ENCODE measurements around the gene UBL4A. TPM values are rescaled to one million over a fixed set of nuclear protein-coding genes. Genes with fewer than 3 reads are reported as not detected.

UBL4A gene
- polyA plus RNA-seq, 1 donor (not counting 4 experiments of a cell fraction or from before 2014, with no cell fraction given) = 15.2 TPM

GRCh38 chrX:154440623-154441357, 45.6 kb downstream of the UBL4A start:
- peaks cover 1 to 7% of the 10 kb centered on the region in 2 experiments for H3K36me3 ChIP-seq (ENCODE audit: control insufficient read depth in 2 of 2, extremely low read depth in 1 of 2, insufficient read depth in 2 of 2, low read length in 2 of 2)
- dilution Hi-C loops (cut with MboI; ENCODE audit: extremely low pct_ligation_motif_present, low sequenced_read_pairs) = no loop called here
- no peak for FAIRE-seq
- no peak overlapping the region for H3K4me3 ChIP-seq (ENCODE audit: control insufficient read depth in 2 of 3, extremely low read depth in 1 of 3, insufficient read depth in 2 of 3, low read depth in 1 of 3, low read length in 3 of 3)
- no peak overlapping the region for H3K4me2 ChIP-seq (ENCODE audit: control insufficient read depth, extremely low read depth, insufficient read depth, low read depth, low read length)
- H3K9me1 ChIP-seq (ENCODE audit: control insufficient read depth, extremely low read depth, insufficient read depth, low read length) = no peaks in the 10 kb centered on the region
- H3K79me2 ChIP-seq (ENCODE audit: control insufficient read depth, insufficient read depth, low read length) = peaks cover 24% of the 10 kb centered on the region
- H2AFZ ChIP-seq (ENCODE audit: control insufficient read depth, low read length) = no peak overlapping the region
- H3K27ac ChIP-seq (ENCODE audit: control insufficient read depth, insufficient read depth, low read length) = no peak overlapping the region
- H4K20me1 ChIP-seq (ENCODE audit: control insufficient read depth, extremely low read depth, insufficient read depth, low read length) = peaks cover 5% of the 10 kb centered on the region
- peaks cover 17% of the 10 kb centered on the region for H3K4me1 ChIP-seq (ENCODE audit: control insufficient read depth, extremely low read depth, insufficient read depth, low read length)
- DNase-seq (ENCODE audit: low read depth, low spot score) = no peak
- no peak overlapping the region for H3K9ac ChIP-seq (ENCODE audit: control insufficient read depth, extremely low read depth, insufficient read depth, low read length)
- no peak for TF ChIP-seq CTCF (optimal IDR thresholded peaks at IDR 0.05 in 1 of 3, IDR thresholded peaks at IDR 0.05 in 1 of 3, conservative IDR thresholded peaks at IDR 0.05 in 1 of 3; ENCODE audit: extremely low read depth in 1 of 3, insufficient read depth in 2 of 3, low read length in 3 of 3)
- no peak for TF ChIP-seq EZH2 (IDR thresholded peaks at IDR 0.05; ENCODE audit: low read length)
- H3K27me3 ChIP-seq (ENCODE audit: control insufficient read depth, extremely low read depth, insufficient read depth, low read length) = no peaks in the 10 kb centered on the region
- H3K9me3 ChIP-seq (ENCODE audit: control insufficient read depth, low read depth, low read length) = peaks cover 4% of the 10 kb centered on the region

GRCh38 chrX:154439841-154440240, 46.6 kb downstream of the UBL4A start:
- H3K36me3 ChIP-seq (ENCODE audit: control insufficient read depth in 2 of 2, extremely low read depth in 1 of 2, insufficient read depth in 2 of 2, low read length in 2 of 2) = peaks cover 1 to 7% of the 10 kb centered on the region in 2 experiments
- FAIRE-seq (no peak), DNase-seq (ENCODE audit: low read depth, low spot score) (no peak)
- TF ChIP-seq EZH2 (IDR thresholded peaks at IDR 0.05; ENCODE audit: low read length) (no peak), CTCF (optimal IDR thresholded peaks at IDR 0.05 in 1 of 3, IDR thresholded peaks at IDR 0.05 in 1 of 3, conservative IDR thresholded peaks at IDR 0.05 in 1 of 3; ENCODE audit: extremely low read depth in 1 of 3, insufficient read depth in 2 of 3, low read length in 3 of 3) (no peak)
- H2AFZ ChIP-seq (ENCODE audit: control insufficient read depth, low read length) = no peak overlapping the region
- no peak overlapping the region for H3K9ac ChIP-seq (ENCODE audit: control insufficient read depth, extremely low read depth, insufficient read depth, low read length)
- H3K4me2 ChIP-seq (ENCODE audit: control insufficient read depth, extremely low read depth, insufficient read depth, low read depth, low read length) = no peak overlapping the region
- H3K27ac ChIP-seq (ENCODE audit: control insufficient read depth, insufficient read depth, low read length) = no peak overlapping the region
- peaks cover 24% of the 10 kb centered on the region for H3K79me2 ChIP-seq (ENCODE audit: control insufficient read depth, insufficient read depth, low read length)
- H3K27me3 ChIP-seq (ENCODE audit: control insufficient read depth, extremely low read depth, insufficient read depth, low read length) = no peaks in the 10 kb centered on the region
- H3K9me1 ChIP-seq (ENCODE audit: control insufficient read depth, extremely low read depth, insufficient read depth, low read length) = no peaks in the 10 kb centered on the region
- H4K20me1 ChIP-seq (ENCODE audit: control insufficient read depth, extremely low read depth, insufficient read depth, low read length) = peaks cover 5% of the 10 kb centered on the region
- H3K4me1 ChIP-seq (ENCODE audit: control insufficient read depth, extremely low read depth, insufficient read depth, low read length) = peaks cover 17% of the 10 kb centered on the region
- H3K4me3 ChIP-seq (ENCODE audit: control insufficient read depth in 2 of 3, extremely low read depth in 1 of 3, insufficient read depth in 2 of 3, low read depth in 1 of 3, low read length in 3 of 3) = no peak overlapping the region
- dilution Hi-C loops (cut with MboI; ENCODE audit: extremely low pct_ligation_motif_present, low sequenced_read_pairs) = no loop called here
- H3K9me3 ChIP-seq (ENCODE audit: control insufficient read depth, low read depth, low read length) = peaks cover 4% of the 10 kb centered on the region

Data from keratinocyte (primary cell).